GM23338 (cell line): ENCODE data around the gene PGGHG. TPM values are rescaled to one million over a fixed set of nuclear protein-coding genes. Genes with fewer than 3 reads are reported as not detected.

Experiments used
- ATAC-seq: fragments of 200-7000 bp; cut with Tn5 transposase; 3 replicates; pipeline ENCODE4 v1.9.1; 2020
- DNase-seq: peaks from one replicate; pipeline ENCODE4 v3.0.0-alpha.2; 2015; ENCODE audit warnings: low spot score
- H2AFZ ChIP-seq: fragments of 200-600 bp; sonication (generic); 2 replicates; pipeline ENCODE4 v1.8.0; 2016; ENCODE audit warnings: antibody characterized with exemption, mild to moderate bottlenecking, moderate library complexity
- H3F3A ChIP-seq: fragments of 200-600 bp; sonication (generic); replicated peaks from 2 replicates; pipeline ENCODE4 v1.8.0; 2017; ENCODE audit warnings: antibody characterized with exemption, mixed run types, low read depth
- H3K27ac ChIP-seq: fragments of 200-600 bp; sonication (generic); 2 replicates; pipeline ENCODE4 v1.6.1; 2016; ENCODE audit warnings: low read depth
- H3K27me3 ChIP-seq: fragments of 200-600 bp; sonication (generic); 2 replicates; pipeline ENCODE4 v1.8.0; 2016; ENCODE audit warnings: mild to moderate bottlenecking, mixed run types, moderate library complexity; ENCODE audit not compliant: insufficient read depth
- H3K36me3 ChIP-seq: fragments of 200-600 bp; sonication (generic); 2 replicates; pipeline ENCODE4 v1.8.0; 2016; ENCODE audit warnings: mild to moderate bottlenecking; ENCODE audit not compliant: insufficient read depth
- H3K4me1 ChIP-seq: fragments of 200-600 bp; sonication (generic); 2 replicates; pipeline ENCODE4 v1.8.0; 2016; ENCODE audit warnings: mild to moderate bottlenecking, moderate library complexity; ENCODE audit not compliant: insufficient read depth
- H3K4me2 ChIP-seq: fragments of 200-600 bp; sonication (generic); 2 replicates; pipeline ENCODE4 v1.7.1; 2017; ENCODE audit warnings: mixed run types
- H3K4me3 ChIP-seq: fragments of 200-600 bp; sonication (generic); 2 replicates; pipeline ENCODE4 v1.6.1; 2016; ENCODE audit warnings: mixed run types
- H3K79me2 ChIP-seq: fragments of 200-600 bp; sonication (generic); replicated peaks from 2 replicates; pipeline ENCODE4 v1.8.0; 2017; ENCODE audit warnings: mild to moderate bottlenecking; ENCODE audit not compliant: insufficient read depth
- H3K9me2 ChIP-seq: fragments of 200-600 bp; sonication (generic); 2 replicates; pipeline ENCODE4 v1.8.0; 2017; ENCODE audit not compliant: insufficient read depth
- H4K20me1 ChIP-seq: fragments of 200-600 bp; sonication (generic); replicated peaks from 2 replicates; pipeline ENCODE4 v1.8.0; 2017; ENCODE audit warnings: mild to moderate bottlenecking; ENCODE audit not compliant: insufficient read depth
- H3K27ac Mint-ChIP-seq: 2 replicates; pipeline ENCODE4 v1.8.0; 2020; ENCODE audit warnings: inconsistent platforms, mild to moderate bottlenecking, moderate library complexity, mixed read lengths
- H3K27me3 Mint-ChIP-seq: 3 replicates; pipeline ENCODE4 v1.8.0; 2022; ENCODE audit warnings: low read depth, mild to moderate bottlenecking, moderate library complexity, mixed read lengths, inconsistent platforms; ENCODE audit not compliant: insufficient read depth, poor library complexity
- H3K36me3 Mint-ChIP-seq: 3 replicates; pipeline ENCODE4 v1.8.0; 2021; ENCODE audit warnings: low read depth, mild to moderate bottlenecking, inconsistent platforms, moderate library complexity, mixed read lengths
- H3K4me1 Mint-ChIP-seq: 3 replicates; pipeline ENCODE4 v1.8.0; 2020; ENCODE audit warnings: mild to moderate bottlenecking, inconsistent platforms, mixed read lengths
- H3K4me3 Mint-ChIP-seq: 3 replicates; pipeline ENCODE4 v1.8.0; 2021; ENCODE audit warnings: moderate library complexity, mild to moderate bottlenecking, inconsistent platforms, mixed read lengths
- H3K9me3 Mint-ChIP-seq: 3 replicates; pipeline ENCODE4 v1.8.0; 2020; ENCODE audit warnings: moderate library complexity, mild to moderate bottlenecking, inconsistent platforms, mixed read lengths
- CREB1 ChIP-seq: fragments of 250-450 bp; sonication (Bioruptor Pico); IDR thresholded peaks from 2 replicates; pipeline ENCODE4 v1.5.0; 2020; ENCODE audit warnings: low read depth, mild to moderate bottlenecking, moderate library complexity
- EZH2 ChIP-seq: fragments of 200-600 bp; sonication (generic); IDR thresholded peaks from one replicate; pipeline ENCODE4 v1.8.0; 2017; ENCODE audit warnings: antibody characterized with exemption, mild to moderate bottlenecking, low read depth; ENCODE audit not compliant: unreplicated experiment
- EZH2phosphoT487 ChIP-seq: fragments of 200-600 bp; sonication (generic); IDR thresholded peaks from one replicate; pipeline ENCODE4 v1.8.1; 2018; ENCODE audit warnings: antibody characterized with exemption; ENCODE audit not compliant: unreplicated experiment
- JUNB ChIP-seq: IDR thresholded peaks from one replicate; pipeline ENCODE4 v1.6.1; 2016; ENCODE audit warnings: antibody characterized with exemption; ENCODE audit not compliant: unreplicated experiment
- NANOG ChIP-seq: IDR thresholded peaks from 2 replicates; pipeline ENCODE4 v1.6.1; 2016; ENCODE audit warnings: antibody characterized with exemption, borderline replicate concordance
- POLR2AphosphoS5 ChIP-seq: IDR thresholded peaks from 2 replicates; pipeline ENCODE4 v1.6.1; 2016; ENCODE audit warnings: antibody characterized with exemption, low read depth
- REST ChIP-seq: IDR thresholded peaks from one replicate; pipeline ENCODE4 v1.6.1; 2018; ENCODE audit warnings: antibody characterized with exemption; ENCODE audit not compliant: unreplicated experiment
- STAT1 ChIP-seq: IDR thresholded peaks from one replicate; pipeline ENCODE4 v1.6.1; 2016; ENCODE audit warnings: antibody characterized with exemption; ENCODE audit not compliant: unreplicated experiment
- ZNF114 ChIP-seq: fragments of 250-450 bp; sonication (Bioruptor Pico); IDR thresholded peaks from 2 replicates; pipeline ENCODE4 v1.5.0; 2020; ENCODE audit warnings: mild to moderate bottlenecking, moderate library complexity
- ZNF331 ChIP-seq: fragments of 250-450 bp; sonication (Bioruptor Pico); IDR thresholded peaks from 2 replicates; pipeline ENCODE4 v1.5.0; 2020; ENCODE audit warnings: low read depth, mild to moderate bottlenecking, moderate library complexity
- polyA plus RNA-seq: library from polyadenylated mRNA; unstranded; fragments of >200 nt; fragmentation: Nextera tagmentation; extraction: Ambion mirVana; gene quantifications from 2 replicates; pipeline ENCODE4 v1.2.1, GENCODE V29; 2016
- total RNA-seq: library from RNA; depleted of rRNA; stranded (reverse); fragments of >200 nt; shearing (Covaris generic); gene quantifications from 2 replicates; pipeline ENCODE4 v1.2.3, GENCODE V29; 2014
- TF ChIP-seq, protein P1 (sequence below), 2 experiments: fragments of 200-600 bp in 1 of 2; sonication (generic) in 1 of 2; conservative IDR thresholded peaks; 2 replicates each; pipeline versions ENCODE4 v1.5.1 to v1.6.1; 2016 to 2017; ENCODE audit warnings: antibody characterized with exemption in 2 of 2, low read depth in 2 of 2, mild to moderate bottlenecking in 2 of 2, moderate library complexity in 1 of 2
- TF ChIP-seq, protein P2 (sequence below): fragments of 250-450 bp; sonication (Bioruptor Pico); IDR thresholded peaks from 2 replicates; pipeline ENCODE4 v1.5.0; 2020; ENCODE audit warnings: mild to moderate bottlenecking, moderate library complexity
- TF ChIP-seq, protein P3 (sequence below): IDR thresholded peaks from 2 replicates; pipeline ENCODE4 v1.6.1; 2016; ENCODE audit warnings: antibody characterized with exemption

PGGHG gene
- total and polyA plus RNA-seq, 2 experiments from 2014 or later = 24.9 to 55.8 TPM

GRCh38 chr11:284105-285020 lies 4.6 kb upstream of the PGGHG start:
- Histone ChIP-seq H3K27ac (no peak overlapping the region), H3F3A (peaks cover 6% of the 10 kb centered on the region; the same call in 1 of the 2 replicates), H3K9me2 (no peaks in the 10 kb centered on the region), H3K4me3 (no peak overlapping the region), H3K4me1 (no peaks in the 10 kb centered on the region), H3K79me2 (no peaks in the 10 kb centered on the region), H3K4me2 (no peak overlapping the region), H4K20me1 (no peaks in the 10 kb centered on the region), H3K27me3 (peaks cover 64% of the 10 kb centered on the region), H3K36me3 (no peaks in the 10 kb centered on the region), H2AFZ (no peak overlapping the region)
- TF ChIP-seq EZH2phosphoT487 (no peak), ZNF114 (no peak), STAT1 (no peak), CREB1 (CRISPR knock-in tag) (no peak), REST (no peak), POLR2AphosphoS5 (no peak), ZNF331 (no peak), NANOG (no peak), EZH2 (no peak), JUNB (no peak)
- TF ChIP-seq, protein P1, sequence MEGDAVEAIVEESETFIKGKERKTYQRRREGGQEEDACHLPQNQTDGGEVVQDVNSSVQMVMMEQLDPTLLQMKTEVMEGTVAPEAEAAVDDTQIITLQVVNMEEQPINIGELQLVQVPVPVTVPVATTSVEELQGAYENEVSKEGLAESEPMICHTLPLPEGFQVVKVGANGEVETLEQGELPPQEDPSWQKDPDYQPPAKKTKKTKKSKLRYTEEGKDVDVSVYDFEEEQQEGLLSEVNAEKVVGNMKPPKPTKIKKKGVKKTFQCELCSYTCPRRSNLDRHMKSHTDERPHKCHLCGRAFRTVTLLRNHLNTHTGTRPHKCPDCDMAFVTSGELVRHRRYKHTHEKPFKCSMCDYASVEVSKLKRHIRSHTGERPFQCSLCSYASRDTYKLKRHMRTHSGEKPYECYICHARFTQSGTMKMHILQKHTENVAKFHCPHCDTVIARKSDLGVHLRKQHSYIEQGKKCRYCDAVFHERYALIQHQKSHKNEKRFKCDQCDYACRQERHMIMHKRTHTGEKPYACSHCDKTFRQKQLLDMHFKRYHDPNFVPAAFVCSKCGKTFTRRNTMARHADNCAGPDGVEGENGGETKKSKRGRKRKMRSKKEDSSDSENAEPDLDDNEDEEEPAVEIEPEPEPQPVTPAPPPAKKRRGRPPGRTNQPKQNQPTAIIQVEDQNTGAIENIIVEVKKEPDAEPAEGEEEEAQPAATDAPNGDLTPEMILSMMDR (conservative IDR thresholded peaks at IDR 0.05; ENCODE audit: low read depth in 2 of 2) = no peak
- TF ChIP-seq, protein P2, sequence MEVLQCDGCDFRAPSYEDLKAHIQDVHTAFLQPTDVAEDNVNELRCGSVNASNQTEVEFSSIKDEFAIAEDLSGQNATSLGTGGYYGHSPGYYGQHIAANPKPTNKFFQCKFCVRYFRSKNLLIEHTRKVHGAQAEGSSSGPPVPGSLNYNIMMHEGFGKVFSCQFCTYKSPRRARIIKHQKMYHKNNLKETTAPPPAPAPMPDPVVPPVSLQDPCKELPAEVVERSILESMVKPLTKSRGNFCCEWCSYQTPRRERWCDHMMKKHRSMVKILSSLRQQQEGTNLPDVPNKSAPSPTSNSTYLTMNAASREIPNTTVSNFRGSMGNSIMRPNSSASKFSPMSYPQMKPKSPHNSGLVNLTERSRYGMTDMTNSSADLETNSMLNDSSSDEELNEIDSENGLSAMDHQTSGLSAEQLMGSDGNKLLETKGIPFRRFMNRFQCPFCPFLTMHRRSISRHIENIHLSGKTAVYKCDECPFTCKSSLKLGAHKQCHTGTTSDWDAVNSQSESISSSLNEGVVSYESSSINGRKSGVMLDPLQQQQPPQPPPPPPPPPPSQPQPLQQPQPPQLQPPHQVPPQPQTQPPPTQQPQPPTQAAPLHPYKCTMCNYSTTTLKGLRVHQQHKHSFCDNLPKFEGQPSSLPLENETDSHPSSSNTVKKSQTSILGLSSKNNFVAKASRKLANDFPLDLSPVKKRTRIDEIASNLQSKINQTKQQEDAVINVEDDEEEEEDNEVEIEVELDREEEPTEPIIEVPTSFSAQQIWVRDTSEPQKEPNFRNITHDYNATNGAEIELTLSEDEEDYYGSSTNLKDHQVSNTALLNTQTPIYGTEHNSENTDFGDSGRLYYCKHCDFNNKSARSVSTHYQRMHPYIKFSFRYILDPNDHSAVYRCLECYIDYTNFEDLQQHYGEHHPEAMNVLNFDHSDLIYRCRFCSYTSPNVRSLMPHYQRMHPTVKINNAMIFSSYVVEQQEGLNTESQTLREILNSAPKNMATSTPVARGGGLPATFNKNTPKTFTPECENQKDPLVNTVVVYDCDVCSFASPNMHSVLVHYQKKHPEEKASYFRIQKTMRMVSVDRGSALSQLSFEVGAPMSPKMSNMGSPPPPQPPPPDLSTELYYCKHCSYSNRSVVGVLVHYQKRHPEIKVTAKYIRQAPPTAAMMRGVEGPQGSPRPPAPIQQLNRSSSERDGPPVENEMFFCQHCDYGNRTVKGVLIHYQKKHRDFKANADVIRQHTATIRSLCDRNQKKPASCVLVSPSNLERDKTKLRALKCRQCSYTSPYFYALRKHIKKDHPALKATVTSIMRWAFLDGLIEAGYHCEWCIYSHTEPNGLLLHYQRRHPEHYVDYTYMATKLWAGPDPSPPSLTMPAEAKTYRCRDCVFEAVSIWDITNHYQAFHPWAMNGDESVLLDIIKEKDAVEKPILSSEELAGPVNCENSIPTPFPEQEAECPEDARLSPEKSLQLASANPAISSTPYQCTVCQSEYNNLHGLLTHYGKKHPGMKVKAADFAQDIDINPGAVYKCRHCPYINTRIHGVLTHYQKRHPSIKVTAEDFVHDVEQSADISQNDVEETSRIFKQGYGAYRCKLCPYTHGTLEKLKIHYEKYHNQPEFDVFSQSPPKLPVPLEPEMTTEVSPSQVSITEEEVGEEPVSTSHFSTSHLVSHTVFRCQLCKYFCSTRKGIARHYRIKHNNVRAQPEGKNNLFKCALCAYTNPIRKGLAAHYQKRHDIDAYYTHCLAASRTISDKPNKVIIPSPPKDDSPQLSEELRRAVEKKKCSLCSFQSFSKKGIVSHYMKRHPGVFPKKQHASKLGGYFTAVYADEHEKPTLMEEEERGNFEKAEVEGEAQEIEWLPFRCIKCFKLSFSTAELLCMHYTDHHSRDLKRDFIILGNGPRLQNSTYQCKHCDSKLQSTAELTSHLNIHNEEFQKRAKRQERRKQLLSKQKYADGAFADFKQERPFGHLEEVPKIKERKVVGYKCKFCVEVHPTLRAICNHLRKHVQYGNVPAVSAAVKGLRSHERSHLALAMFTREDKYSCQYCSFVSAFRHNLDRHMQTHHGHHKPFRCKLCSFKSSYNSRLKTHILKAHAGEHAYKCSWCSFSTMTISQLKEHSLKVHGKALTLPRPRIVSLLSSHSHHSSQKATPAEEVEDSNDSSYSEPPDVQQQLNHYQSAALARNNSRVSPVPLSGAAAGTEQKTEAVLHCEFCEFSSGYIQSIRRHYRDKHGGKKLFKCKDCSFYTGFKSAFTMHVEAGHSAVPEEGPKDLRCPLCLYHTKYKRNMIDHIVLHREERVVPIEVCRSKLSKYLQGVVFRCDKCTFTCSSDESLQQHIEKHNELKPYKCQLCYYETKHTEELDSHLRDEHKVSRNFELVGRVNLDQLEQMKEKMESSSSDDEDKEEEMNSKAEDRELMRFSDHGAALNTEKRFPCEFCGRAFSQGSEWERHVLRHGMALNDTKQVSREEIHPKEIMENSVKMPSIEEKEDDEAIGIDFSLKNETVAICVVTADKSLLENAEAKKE (CRISPR knock-in tag) = no peak
- TF ChIP-seq, protein P3, sequence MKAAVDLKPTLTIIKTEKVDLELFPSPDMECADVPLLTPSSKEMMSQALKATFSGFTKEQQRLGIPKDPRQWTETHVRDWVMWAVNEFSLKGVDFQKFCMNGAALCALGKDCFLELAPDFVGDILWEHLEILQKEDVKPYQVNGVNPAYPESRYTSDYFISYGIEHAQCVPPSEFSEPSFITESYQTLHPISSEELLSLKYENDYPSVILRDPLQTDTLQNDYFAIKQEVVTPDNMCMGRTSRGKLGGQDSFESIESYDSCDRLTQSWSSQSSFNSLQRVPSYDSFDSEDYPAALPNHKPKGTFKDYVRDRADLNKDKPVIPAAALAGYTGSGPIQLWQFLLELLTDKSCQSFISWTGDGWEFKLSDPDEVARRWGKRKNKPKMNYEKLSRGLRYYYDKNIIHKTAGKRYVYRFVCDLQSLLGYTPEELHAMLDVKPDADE = no peak
- Mint-ChIP-seq H3K9me3 (peaks cover 2% of the 10 kb centered on the region; the same call in 1 of the 3 replicates), H3K4me1 (peaks cover 24% of the 10 kb centered on the region), H3K36me3 (no peaks in the 10 kb centered on the region; the same call in 2 of the 3 replicates), H3K4me3 (no peak overlapping the region), H3K27me3 (peaks cover 60% of the 10 kb centered on the region), H3K27ac (no peak overlapping the region)
- DNase-seq (no peak), ATAC-seq (no peak)
